RWPE1 (cell line): ENCODE measurements around the gene ZMIZ1.

Experiments used
- CTCF ChIA-PET: fragments of 350-600 bp; sonication (Branson Sonifier 250); formaldehyde crosslinking; extraction: SDS; loops from one replicate; lab custom pipeline; 2021; lab: Yijun Ruan, JAX
- POLR2A ChIA-PET: fragments of 400-600 bp; formaldehyde crosslinking; extraction: SDS; loops from one replicate; lab custom pipeline; 2020; ENCODE audit warnings: antibody characterized with exemption; ENCODE audit not compliant: low non-redundant PET; lab: Yijun Ruan, JAX
- DNase-seq: peaks from one replicate; pipeline ENCODE4 v3.0.0; 2012; ENCODE audit warnings: low spot score
- H3K27ac ChIP-seq: fragments of 450-650 bp; 2 replicates; pipeline ENCODE4 v1.5.1; 2017
- CTCF ChIP-seq: fragments of 450-650 bp; conservative IDR thresholded peaks from 2 replicates; pipeline ENCODE4 v1.5.1; 2017; ENCODE audit warnings: low read depth, mild to moderate bottlenecking

The ZMIZ1 gene

GRCh38 chr10:79262131-79262530 lies 193.4 kb downstream of the ZMIZ1 start:
- TF ChIP-seq CTCF, result no peak
- no peak for DNase-seq
- no peak overlapping the region; the same call in 1 of the 2 replicates for H3K27ac ChIP-seq
- ChIA-PET POLR2A (no interaction called here), CTCF (no interaction called here)

GRCh38 chr10:79262959-79263746 lies 194.4 kb downstream of the ZMIZ1 start:
- POLR2A ChIA-PET, result no interaction called here
- no peak for DNase-seq
- TF ChIP-seq CTCF, result no peak
- CTCF ChIA-PET, result interaction anchor here (0.5 to 0.7 kb wide), 3 partner anchors 47 to 1360 kb away, joined by 3 to 5 read pairs (median 3); no protein-coding TSS in a partner anchor
- peak overlapping the region; percentile 76; the same call in 1 of the 2 replicates for H3K27ac ChIP-seq

GRCh38 chr10:79263939-79264338 lies 195.2 kb downstream of the ZMIZ1 start:
- ChIA-PET CTCF (interaction anchor here (0.7 kb wide), 1 partner anchor 1053 kb away, joined by 3 read pairs; no protein-coding TSS in a partner anchor), POLR2A (interaction anchor here (1.1 kb wide), 1 partner anchor 21 kb away, joined by 5 read pairs; no protein-coding TSS in a partner anchor)
- no peak for TF ChIP-seq CTCF
- DNase-seq, result no peak
- peak overlapping the region; percentile 76; the same call in 1 of the 2 replicates for H3K27ac ChIP-seq

GRCh38 chr10:79264942-79265341 lies 196.2 kb downstream of the ZMIZ1 start:
- CTCF ChIA-PET, result interaction anchor here (0.6 kb wide), 1 partner anchor 108 kb away, joined by 4 read pairs; no protein-coding TSS in a partner anchor

GRCh38 chr10:79266084-79266483 lies 197.3 kb downstream of the ZMIZ1 start:
- ChIA-PET POLR2A (no interaction called here), CTCF (no interaction called here)
- no peak for TF ChIP-seq CTCF
- H3K27ac ChIP-seq, result peak overlapping the region; percentile 76
- no peak for DNase-seq

More at GRCh38 chr10:79264942-79265341, 196.2 kb downstream of the ZMIZ1 start:
- H3K27ac ChIP-seq, result peak overlapping the region; percentile 76
- DNase-seq, result peak; percentile 95
- POLR2A ChIA-PET, result interaction anchor here (1.1 kb wide), 1 partner anchor 22 kb away, joined by 5 read pairs; no protein-coding TSS in a partner anchor
- no peak for TF ChIP-seq CTCF

GRCh38 chr10:79266543-79267312 lies 198.0 kb downstream of the ZMIZ1 start:
- CTCF ChIA-PET, result no interaction called here
- peak; percentile 86 for DNase-seq
- peak overlapping the region; percentile 76 for H3K27ac ChIP-seq
- no peak for TF ChIP-seq CTCF
- POLR2A ChIA-PET, result no interaction called here
